HCT116 (cell line): Measurements from ENCODE around the gene PCNT. TPM values are rescaled to one million over a fixed set of nuclear protein-coding genes. Genes with fewer than 3 reads are reported as not detected.

Source experiments
- ATAC-seq: fragments of 200-7000 bp; cut with Tn5 transposase; 2 replicates; pipeline ENCODE4 v1.9.1; 2020; ENCODE audit warnings: mild to moderate bottlenecking, moderate library complexity
- BruUV-seq: library from RNA; stranded (reverse); fragments of 400-500 nt; replicated peaks from 2 replicates; lab custom pipeline; 2021; lab: Mats Ljungman, UMichigan
- CTCF ChIA-PET: fragments of 300-600 bp; sonication (Branson Sonifier 250); formaldehyde crosslinking; loops from one replicate; lab custom pipeline; 2021; ENCODE audit warnings: antibody characterized with exemption; lab: Charles Lee
- POLR2A ChIA-PET: fragments of 300-600, 350-600 bp; sonication (Branson Sonifier 250); formaldehyde crosslinking; loops from one replicate; lab custom pipeline; 2021; ENCODE audit warnings: antibody characterized with exemption; lab: Charles Lee
- RAD21 ChIA-PET, 2 experiments: fragments of 300-600 bp; sonication (Branson Sonifier 250); formaldehyde crosslinking; loops; one replicate each; lab custom pipeline; 2023; ENCODE audit warnings: low total read pairs in 2 of 2; ENCODE audit not compliant: uncharacterized antibody in 2 of 2, unreplicated experiment in 2 of 2, low non-redundant PET in 1 of 2; lab: Charles Lee
- DNase-seq: peaks from one replicate; pipeline ENCODE4 v3.0.0-alpha.2; 2010; ENCODE audit warnings: low read depth, low spot score
- H2AFZ ChIP-seq: fragments of 200-600 bp; shearing (Covaris generic), sonication (generic); 2 replicates; pipeline ENCODE4 v1.6.1; 2017; ENCODE audit warnings: low read depth, mixed run types, mixed read lengths, antibody characterized with exemption, low read length; ENCODE audit not compliant: poor library complexity, severe bottlenecking
- H3K27ac ChIP-seq: 2 replicates; pipeline ENCODE4 v1.5.1; 2012; ENCODE audit warnings: low read depth, low read length
- H3K27me3 ChIP-seq: fragments of 200-600 bp; sonication (generic); 2 replicates; pipeline ENCODE4 v1.6.1; 2016; ENCODE audit warnings: mixed run types, low read length, mixed read lengths; ENCODE audit not compliant: insufficient read depth
- H3K36me3 ChIP-seq, 2 experiments: fragments of 200-500 bp in 1 of 2; fragments of 200-600 bp in 1 of 2; sonication (Bioruptor generic) in 1 of 2; sonication (generic) in 1 of 2; 2 replicates each; pipeline versions ENCODE4 v1.5.1 to v1.6.1; 2014 to 2016; ENCODE audit warnings: low read length in 2 of 2, inconsistent platforms in 1 of 2, mixed read lengths in 1 of 2, mixed run types in 1 of 2; ENCODE audit not compliant: insufficient read depth in 2 of 2, control insufficient read depth in 1 of 2
- H3K4me1 ChIP-seq, 2 experiments: fragments of 200-600 bp in 1 of 2; sonication (generic) in 1 of 2; 2 replicates each; pipeline versions ENCODE4 v1.5.1 to v1.6.1; 2012 to 2017; ENCODE audit warnings: low read length in 2 of 2, inconsistent platforms in 1 of 2, mild to moderate bottlenecking in 1 of 2, mixed read lengths in 1 of 2, mixed run types in 1 of 2, moderate library complexity in 1 of 2; ENCODE audit not compliant: insufficient read depth in 2 of 2, control insufficient read depth in 1 of 2
- H3K4me2 ChIP-seq: fragments of 200-600 bp; sonication (generic); 2 replicates; pipeline ENCODE4 v1.6.1; 2017; ENCODE audit warnings: mixed run types, low read length, mixed read lengths
- H3K4me3 ChIP-seq, 2 experiments: fragments of 200-600 bp in 1 of 2; sonication (generic) in 1 of 2; replicated peaks in 1 of 2; 2 replicates each; pipeline ENCODE4 v1.5.1; 2011 to 2016; ENCODE audit warnings: low read length in 2 of 2, control low read depth in 1 of 2, low read depth in 1 of 2, mild to moderate bottlenecking in 1 of 2, mixed read lengths in 1 of 2, mixed run types in 1 of 2
- H3K79me2 ChIP-seq: fragments of 200-600 bp; sonication (generic); 2 replicates; pipeline ENCODE4 v1.6.1; 2017; ENCODE audit warnings: mild to moderate bottlenecking, mixed run types, low read length, moderate library complexity, mixed read lengths; ENCODE audit not compliant: insufficient read depth
- H3K9ac ChIP-seq: fragments of 200-600 bp; sonication (generic); 2 replicates; pipeline ENCODE4 v1.6.1; 2016; ENCODE audit warnings: low read length, mixed read lengths
- H3K9me2 ChIP-seq: fragments of 200-600 bp; sonication (generic), shearing (Covaris generic); 2 replicates; pipeline ENCODE4 v1.6.1; 2017; ENCODE audit warnings: mixed run types, mild to moderate bottlenecking, moderate library complexity; ENCODE audit not compliant: insufficient read depth
- H3K9me3 ChIP-seq, 2 experiments: fragments of 200-500 bp in 1 of 2; fragments of 200-600 bp in 1 of 2; sonication (Bioruptor generic) in 1 of 2; sonication (generic) in 1 of 2; 2 replicates each; pipeline ENCODE4 v1.6.1; 2014 to 2017; ENCODE audit warnings: low read length in 2 of 2, mixed read lengths in 2 of 2, inconsistent platforms in 1 of 2, low read depth in 1 of 2, mild to moderate bottlenecking in 1 of 2, mixed run types in 1 of 2, moderate library complexity in 1 of 2; ENCODE audit not compliant: control insufficient read depth in 1 of 2, insufficient read depth in 1 of 2
- H4K20me1 ChIP-seq: fragments of 200-600 bp; sonication (generic), shearing (Covaris generic); 2 replicates; pipeline ENCODE4 v1.6.1; 2017; ENCODE audit warnings: mixed run types, mild to moderate bottlenecking, moderate library complexity; ENCODE audit not compliant: insufficient read depth
- CBX3 ChIP-seq: IDR thresholded peaks from 2 replicates; pipeline ENCODE4 v1.6.1; 2012; ENCODE audit warnings: low read depth
- EGR1 ChIP-seq: IDR thresholded peaks from 2 replicates; pipeline ENCODE4 v1.6.1; 2012; ENCODE audit warnings: low read depth
- ELF1 ChIP-seq: IDR thresholded peaks from 2 replicates; pipeline ENCODE4 v1.6.1; 2012; ENCODE audit warnings: low read depth, borderline replicate concordance
- JUND ChIP-seq: IDR thresholded peaks from 2 replicates; pipeline ENCODE4 v1.6.1; 2012
- SP1 ChIP-seq: IDR thresholded peaks from 2 replicates; pipeline ENCODE4 v1.6.1; 2012; ENCODE audit warnings: low read depth
- TCF7L2 ChIP-seq: IDR thresholded peaks from 2 replicates; pipeline ENCODE4 v1.7.0; 2011; ENCODE audit warnings: borderline replicate concordance, inconsistent platforms; ENCODE audit not compliant: insufficient read depth, insufficient read length; ENCODE audit errors: extremely low read depth
- YY1 ChIP-seq: IDR thresholded peaks from 2 replicates; pipeline ENCODE4 v1.6.1; 2011; ENCODE audit warnings: low read length, low read depth, moderate library complexity, mild to moderate bottlenecking; ENCODE audit not compliant: insufficient replicate concordance; ENCODE audit errors: extremely low read depth
- ZFX ChIP-seq: fragments of 450-650 bp; IDR thresholded peaks from 2 replicates; pipeline ENCODE4 v1.6.1; 2017
- intact Hi-C: fragments of 100-400 bp; cut with micrococcal nuclease; formaldehyde crosslinking; loops from 2 replicates; pipeline ENCODE4 v1.10.0; 2022
- total RNA-seq: library from RNA; stranded (reverse); gene quantifications from one replicate; pipeline ENCODE4 v1.2.1, GENCODE V29; 2021; ENCODE audit not compliant: unreplicated experiment
- TF ChIP-seq, protein P1 (sequence below), 3 experiments: fragments of 200-600 bp in 1 of 3; sonication (generic) in 1 of 3; IDR thresholded peaks in 2 of 3; conservative IDR thresholded peaks in 1 of 3; 2 replicates each; pipeline ENCODE4 v1.5.1; 2012 to 2017; ENCODE audit warnings: low read depth in 2 of 3, low read length in 2 of 3, antibody characterized with exemption in 1 of 3, borderline replicate concordance in 1 of 3, control low read depth in 1 of 3, mild to moderate bottlenecking in 1 of 3, mixed read lengths in 1 of 3, mixed run types in 1 of 3, moderate library complexity in 1 of 3; ENCODE audit not compliant: insufficient read depth in 1 of 3
- TF ChIP-seq, protein P2 (sequence below): IDR thresholded peaks from 2 replicates; pipeline ENCODE4 v1.6.1; 2011; ENCODE audit warnings: mild to moderate bottlenecking, low read length, moderate library complexity; ENCODE audit not compliant: insufficient replicate concordance; ENCODE audit errors: extremely low read depth

PCNT gene
- total RNA-seq, 1 experiment from 2014 or later = 43.6 TPM

DNA sequence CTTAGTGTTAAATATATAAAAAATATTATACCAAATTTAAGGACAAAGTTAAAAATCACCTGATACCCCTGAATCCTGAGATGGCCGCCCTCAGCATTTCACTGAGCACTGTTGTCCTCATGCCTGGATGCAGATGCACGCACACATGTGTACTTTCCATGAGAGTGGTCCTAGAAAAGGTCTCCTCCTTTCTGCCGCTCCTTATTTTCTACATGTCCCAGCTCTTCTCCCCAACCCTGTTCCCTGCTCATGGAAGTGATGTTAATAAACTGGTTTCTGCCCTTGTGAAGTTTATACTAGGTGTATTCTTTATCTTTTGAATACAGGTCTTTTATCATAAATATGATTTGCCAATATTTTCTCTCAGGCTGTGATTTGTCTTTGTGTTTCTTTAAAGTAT is 167.6 kb downstream of the PCNT start:
- ATAC-seq (no peak), DNase-seq (no peak)
- Histone ChIP-seq H3K9me3 (no peaks in the 10 kb centered on the region), H3K27ac (no peak overlapping the region), H3K36me3 (peaks cover 0 to 4% of the 10 kb centered on the region in 2 experiments; a peak in 1 of 4 replicates), H4K20me1 (no peaks in the 10 kb centered on the region), H3K4me3 (no peak overlapping the region), H3K9me2 (no peaks in the 10 kb centered on the region), H3K79me2 (no peaks in the 10 kb centered on the region; the same call in 1 of the 2 replicates), H3K27me3 (no peaks in the 10 kb centered on the region), H2AFZ (no peak overlapping the region), H3K9ac (no peak overlapping the region), H3K4me1 (no peaks in the 10 kb centered on the region), H3K4me2 (no peak overlapping the region)
- TF ChIP-seq ZFX = no peak
- TSS peak; percentile 28 for BruUV-seq
- ChIA-PET RAD21 (no interaction called here), CTCF (no interaction called here), POLR2A (no interaction called here)
- intact Hi-C loops = no loop called here

DNA sequence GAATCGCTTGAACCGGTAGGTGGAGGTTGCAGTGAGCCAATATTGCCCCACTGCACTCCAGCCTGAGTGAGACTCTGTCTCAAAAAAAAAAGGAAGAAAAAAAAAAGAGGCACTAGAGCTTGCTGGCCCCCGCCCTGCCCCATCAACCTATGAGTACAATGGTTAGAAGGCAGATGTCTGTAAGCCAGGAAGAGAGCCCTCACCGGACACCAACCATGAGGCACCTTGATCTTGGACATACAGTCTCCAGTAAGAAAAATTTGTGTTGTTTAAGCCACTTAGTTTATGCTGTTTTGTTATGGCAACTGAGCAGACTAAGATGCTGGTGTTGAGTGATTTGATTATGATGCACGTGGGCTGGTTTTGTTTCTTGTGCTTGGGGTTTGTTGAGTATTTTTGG is 168.9 kb downstream of the PCNT start:
- Histone ChIP-seq H3K79me2 (no peaks in the 10 kb centered on the region; the same call in 1 of the 2 replicates), H3K9me3 (no peaks in the 10 kb centered on the region), H3K4me1 (peaks cover 0 to 3% of the 10 kb centered on the region in 2 experiments; a peak in 2 of 4 replicates), H2AFZ (no peak overlapping the region), H3K9ac (no peak overlapping the region), H3K9me2 (no peaks in the 10 kb centered on the region), H3K27ac (no peak overlapping the region), H3K4me3 (no peak overlapping the region), H3K36me3 (peaks cover 4 to 6% of the 10 kb centered on the region in 2 experiments; a peak in 2 of 4 replicates), H4K20me1 (no peaks in the 10 kb centered on the region), H3K4me2 (no peak overlapping the region), H3K27me3 (no peaks in the 10 kb centered on the region)
- TF ChIP-seq ELF1 (no peak), CBX3 (no peak), TCF7L2 (no peak), SP1 (no peak), ZFX (no peak), YY1 (no peak), EGR1 (no peak), JUND (no peak)
- TF ChIP-seq, protein P1, sequence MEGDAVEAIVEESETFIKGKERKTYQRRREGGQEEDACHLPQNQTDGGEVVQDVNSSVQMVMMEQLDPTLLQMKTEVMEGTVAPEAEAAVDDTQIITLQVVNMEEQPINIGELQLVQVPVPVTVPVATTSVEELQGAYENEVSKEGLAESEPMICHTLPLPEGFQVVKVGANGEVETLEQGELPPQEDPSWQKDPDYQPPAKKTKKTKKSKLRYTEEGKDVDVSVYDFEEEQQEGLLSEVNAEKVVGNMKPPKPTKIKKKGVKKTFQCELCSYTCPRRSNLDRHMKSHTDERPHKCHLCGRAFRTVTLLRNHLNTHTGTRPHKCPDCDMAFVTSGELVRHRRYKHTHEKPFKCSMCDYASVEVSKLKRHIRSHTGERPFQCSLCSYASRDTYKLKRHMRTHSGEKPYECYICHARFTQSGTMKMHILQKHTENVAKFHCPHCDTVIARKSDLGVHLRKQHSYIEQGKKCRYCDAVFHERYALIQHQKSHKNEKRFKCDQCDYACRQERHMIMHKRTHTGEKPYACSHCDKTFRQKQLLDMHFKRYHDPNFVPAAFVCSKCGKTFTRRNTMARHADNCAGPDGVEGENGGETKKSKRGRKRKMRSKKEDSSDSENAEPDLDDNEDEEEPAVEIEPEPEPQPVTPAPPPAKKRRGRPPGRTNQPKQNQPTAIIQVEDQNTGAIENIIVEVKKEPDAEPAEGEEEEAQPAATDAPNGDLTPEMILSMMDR (IDR thresholded peaks at IDR 0.05 in 2 of 3, conservative IDR thresholded peaks at IDR 0.05 in 1 of 3; ENCODE audit: borderline replicate concordance in 1 of 3, insufficient read depth in 1 of 3, low read depth in 2 of 3, low read length in 2 of 3) = no peak
- TF ChIP-seq, protein P2, sequence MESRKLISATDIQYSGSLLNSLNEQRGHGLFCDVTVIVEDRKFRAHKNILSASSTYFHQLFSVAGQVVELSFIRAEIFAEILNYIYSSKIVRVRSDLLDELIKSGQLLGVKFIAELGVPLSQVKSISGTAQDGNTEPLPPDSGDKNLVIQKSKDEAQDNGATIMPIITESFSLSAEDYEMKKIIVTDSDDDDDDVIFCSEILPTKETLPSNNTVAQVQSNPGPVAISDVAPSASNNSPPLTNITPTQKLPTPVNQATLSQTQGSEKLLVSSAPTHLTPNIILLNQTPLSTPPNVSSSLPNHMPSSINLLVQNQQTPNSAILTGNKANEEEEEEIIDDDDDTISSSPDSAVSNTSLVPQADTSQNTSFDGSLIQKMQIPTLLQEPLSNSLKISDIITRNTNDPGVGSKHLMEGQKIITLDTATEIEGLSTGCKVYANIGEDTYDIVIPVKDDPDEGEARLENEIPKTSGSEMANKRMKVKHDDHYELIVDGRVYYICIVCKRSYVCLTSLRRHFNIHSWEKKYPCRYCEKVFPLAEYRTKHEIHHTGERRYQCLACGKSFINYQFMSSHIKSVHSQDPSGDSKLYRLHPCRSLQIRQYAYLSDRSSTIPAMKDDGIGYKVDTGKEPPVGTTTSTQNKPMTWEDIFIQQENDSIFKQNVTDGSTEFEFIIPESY = no peak
- no peak for ATAC-seq
- CTCF ChIA-PET = no interaction called here
- RAD21 ChIA-PET = no interaction called here
- POLR2A ChIA-PET = no interaction called here
- intact Hi-C loops = no loop called here
- no TSS peak for BruUV-seq
- DNase-seq = no peak
